ENCODE results near the gene ADGRB2.
A peak's percentile ranks its signal among the peaks of the same experiment; 100 is the strongest.

Gene ADGRB2

GRCh38 chr1:31749785-31750735 is 14.1 kb downstream of the ADGRB2 start:
- ATAC-seq (no peak), DNase-seq (no peak)

GRCh38 chr1:31748365-31748764 is 15.8 kb downstream of the ADGRB2 start:
- ATAC-seq (no peak), DNase-seq (no peak)

- DNase-seq: no peak
- ATAC-seq: no peak
Measured at GRCh38 chr1:31747304-31747703, 16.8 kb downstream of the ADGRB2 start.

GRCh38 chr1:31746687-31747086 is 17.5 kb downstream of the ADGRB2 start:
- no peak for ATAC-seq
- DNase-seq: no peak

GRCh38 chr1:31745946-31746670 is 18.0 kb downstream of the ADGRB2 start:
- no peak for DNase-seq
- no peak for ATAC-seq

GRCh38 chr1:31745096-31745945 is 18.8 kb downstream of the ADGRB2 start:
- peak; percentile 47 for ATAC-seq
- DNase-seq: peak; percentile 72

GRCh38 chr1:31744165-31744888 is 19.8 kb downstream of the ADGRB2 start:
- DNase-seq (no peak), ATAC-seq (no peak)

- DNase-seq: no peak
- ATAC-seq: no peak
Measured at GRCh38 chr1:31742462-31743212, 21.5 kb downstream of the ADGRB2 start.

GRCh38 chr1:31739346-31739745 is 24.8 kb downstream of the ADGRB2 start:
- peak; percentile 47 for DNase-seq
- peak; percentile 53 for ATAC-seq

- DNase-seq (no peak), ATAC-seq (no peak)
Measured at GRCh38 chr1:31736675-31737074, 27.5 kb downstream of the ADGRB2 start.

GRCh38 chr1:31735571-31735970 is 28.6 kb downstream of the ADGRB2 start:
- no peak for DNase-seq
- no peak for ATAC-seq

- no peak for ATAC-seq
- DNase-seq: no peak
Measured at GRCh38 chr1:31734582-31735107, 29.5 kb downstream of the ADGRB2 start.

- DNase-seq: no peak
- ATAC-seq: no peak
Measured at GRCh38 chr1:31733389-31734219, 30.5 kb downstream of the ADGRB2 start.

GRCh38 chr1:31732751-31733289 is 31.3 kb downstream of the ADGRB2 start:
- no peak for DNase-seq

GRCh38 chr1:31732343-31732742 is 31.8 kb downstream of the ADGRB2 start:
- DNase-seq (no peak), ATAC-seq (no peak)

More at GRCh38 chr1:31732751-31733289, 31.3 kb downstream of the ADGRB2 start:
- no peak for ATAC-seq

GRCh38 chr1:31731049-31731565 is 33.0 kb downstream of the ADGRB2 start:
- ATAC-seq (no peak), DNase-seq (no peak)

- DNase-seq: no peak
- no peak for ATAC-seq
Measured at GRCh38 chr1:31730336-31731048, 33.6 kb downstream of the ADGRB2 start.

- no peak for ATAC-seq
- DNase-seq: no peak
Measured at GRCh38 chr1:31727849-31728248, 36.3 kb downstream of the ADGRB2 start.

Measured in stimulated activated naive CD8-positive, alpha-beta T cell treated with anti-CD3 and anti-CD28 coated beads, Interleukin-15, Interleukin-2, amounts not matched to agents 100 U/mL and 50 U/mL, for 24 hours (primary cell).